Neural cell (in vitro differentiated cells): ENCODE results near the gene FEN1. TPM values are rescaled to one million over a fixed set of nuclear protein-coding genes. Genes with fewer than 3 reads are reported as not detected.

ENCODE experiments used
- H2AFZ ChIP-seq: fragments of 200-600, 300-800 bp; sonication (generic), shearing (Covaris generic); 2 replicates; pipeline ENCODE4 v1.6.0; 2014; ENCODE audit warnings: low read depth, mild to moderate bottlenecking, antibody characterized with exemption, low read length, moderate library complexity
- H3F3A ChIP-seq: fragments of 200-600 bp; shearing (Covaris generic); 2 replicates; pipeline ENCODE4 v1.6.1; 2016; ENCODE audit warnings: mild to moderate bottlenecking, moderate library complexity, mixed read lengths, antibody characterized with exemption, low read length; ENCODE audit not compliant: insufficient read depth, poor library complexity, severe bottlenecking
- H3K27ac ChIP-seq: fragments of 200-600, 300-800 bp; sonication (generic), shearing (Covaris generic); 2 replicates; pipeline ENCODE4 v1.5.1; 2014; ENCODE audit warnings: mild to moderate bottlenecking, low read length, moderate library complexity
- H3K27me3 ChIP-seq: fragments of 300-800, 200-600 bp; sonication (generic), shearing (Covaris generic); 2 replicates; pipeline ENCODE4 v1.6.0; 2014; ENCODE audit warnings: mild to moderate bottlenecking, low read depth, low read length, moderate library complexity; ENCODE audit not compliant: insufficient read depth
- H3K36me3 ChIP-seq: fragments of 300-800, 200-600 bp; sonication (generic), shearing (Covaris generic); 2 replicates; pipeline ENCODE4 v1.5.1; 2014; ENCODE audit warnings: mild to moderate bottlenecking, antibody characterized with exemption, low read length, moderate library complexity; ENCODE audit not compliant: insufficient read depth
- H3K4me2 ChIP-seq: fragments of 300-800, 200-600 bp; sonication (generic), shearing (Covaris generic); 2 replicates; pipeline ENCODE4 v1.6.0; 2014; ENCODE audit warnings: mild to moderate bottlenecking, low read length
- H3K4me3 ChIP-seq: fragments of 300-800, 200-600 bp; sonication (generic), shearing (Covaris generic); 2 replicates; pipeline ENCODE4 v1.5.1; 2014; ENCODE audit warnings: mild to moderate bottlenecking, low read length, moderate library complexity
- H3K79me2 ChIP-seq: fragments of 200-600 bp; shearing (Covaris generic); replicated peaks from 2 replicates; pipeline ENCODE4 v1.6.0; 2014; ENCODE audit warnings: mild to moderate bottlenecking, low read length, moderate library complexity; ENCODE audit not compliant: insufficient read depth
- H3K9ac ChIP-seq: fragments of 300-800, 200-600 bp; sonication (generic), shearing (Covaris generic); 2 replicates; pipeline ENCODE4 v1.6.1; 2016; ENCODE audit warnings: mild to moderate bottlenecking, low read length, mixed read lengths
- H3K9me2 ChIP-seq: fragments of 200-600 bp; shearing (Covaris generic); 2 replicates; pipeline ENCODE4 v1.6.1; 2016; ENCODE audit warnings: mild to moderate bottlenecking, low read length, mixed read lengths; ENCODE audit not compliant: insufficient read depth
- H3K9me3 ChIP-seq: fragments of 200-600, 300-800 bp; sonication (generic), shearing (Covaris generic); 2 replicates; pipeline ENCODE4 v1.6.1; 2016; ENCODE audit warnings: mild to moderate bottlenecking, mixed run types, low read length, moderate library complexity, mixed read lengths
- H4K20me1 ChIP-seq: fragments of 200-600 bp; shearing (Covaris generic); 2 replicates; pipeline ENCODE4 v1.6.1; 2016; ENCODE audit warnings: mild to moderate bottlenecking, mixed run types; ENCODE audit not compliant: insufficient read depth
- EP300 ChIP-seq: fragments of 450-650 bp; conservative IDR thresholded peaks from 2 replicates; pipeline ENCODE4 v1.6.1; 2014; ENCODE audit warnings: antibody characterized with exemption, mild to moderate bottlenecking, moderate library complexity; ENCODE audit not compliant: poor library complexity, severe bottlenecking
- EZH2 ChIP-seq: fragments of 200-600, 300-800 bp; shearing (Covaris generic), sonication (generic); IDR thresholded peaks from 2 replicates; pipeline ENCODE4 v1.6.1; 2014; ENCODE audit warnings: antibody characterized with exemption, low read length, borderline replicate concordance, mild to moderate bottlenecking; ENCODE audit not compliant: insufficient read depth, poor library complexity, severe bottlenecking
- MXI1 ChIP-seq: fragments of 450-650 bp; conservative IDR thresholded peaks from 2 replicates; pipeline ENCODE4 v1.6.1; 2014; ENCODE audit warnings: antibody characterized with exemption, mild to moderate bottlenecking; ENCODE audit not compliant: poor library complexity, severe bottlenecking
- POLR2AphosphoS5 ChIP-seq: IDR thresholded peaks from 2 replicates; pipeline ENCODE4 v1.6.1; 2012
- RAD21 ChIP-seq: fragments of 450-650 bp; conservative IDR thresholded peaks from 2 replicates; pipeline ENCODE4 v1.6.1; 2014; ENCODE audit warnings: antibody characterized with exemption, mild to moderate bottlenecking, moderate library complexity
- SMC3 ChIP-seq: fragments of 450-650 bp; conservative IDR thresholded peaks from 2 replicates; pipeline ENCODE4 v1.6.1; 2014; ENCODE audit warnings: antibody characterized with exemption, mild to moderate bottlenecking, moderate library complexity; ENCODE audit not compliant: poor library complexity
- TAF1 ChIP-seq: IDR thresholded peaks from 2 replicates; pipeline ENCODE4 v1.6.1; 2012; ENCODE audit warnings: low read depth
- polyA plus RNA-seq: library from polyadenylated mRNA; depleted of rRNA; stranded (reverse); fragments of >200 nt; gene quantifications from 2 replicates; pipeline ENCODE4 v1.2.3, GENCODE V29; 2014
- TF ChIP-seq, protein P1 (sequence below): fragments of 450-650 bp; IDR thresholded peaks from 2 replicates; pipeline ENCODE4 v1.5.1; 2014; ENCODE audit warnings: antibody characterized with exemption, mild to moderate bottlenecking, moderate library complexity; ENCODE audit not compliant: poor library complexity, severe bottlenecking
- TF ChIP-seq, protein P2 (sequence below): IDR thresholded peaks from 2 replicates; pipeline ENCODE4 v1.6.1; 2012; ENCODE audit warnings: borderline replicate concordance

Gene FEN1
- polyA plus RNA-seq, 1 donor from 2014 or later: 27.2 TPM

DNA sequence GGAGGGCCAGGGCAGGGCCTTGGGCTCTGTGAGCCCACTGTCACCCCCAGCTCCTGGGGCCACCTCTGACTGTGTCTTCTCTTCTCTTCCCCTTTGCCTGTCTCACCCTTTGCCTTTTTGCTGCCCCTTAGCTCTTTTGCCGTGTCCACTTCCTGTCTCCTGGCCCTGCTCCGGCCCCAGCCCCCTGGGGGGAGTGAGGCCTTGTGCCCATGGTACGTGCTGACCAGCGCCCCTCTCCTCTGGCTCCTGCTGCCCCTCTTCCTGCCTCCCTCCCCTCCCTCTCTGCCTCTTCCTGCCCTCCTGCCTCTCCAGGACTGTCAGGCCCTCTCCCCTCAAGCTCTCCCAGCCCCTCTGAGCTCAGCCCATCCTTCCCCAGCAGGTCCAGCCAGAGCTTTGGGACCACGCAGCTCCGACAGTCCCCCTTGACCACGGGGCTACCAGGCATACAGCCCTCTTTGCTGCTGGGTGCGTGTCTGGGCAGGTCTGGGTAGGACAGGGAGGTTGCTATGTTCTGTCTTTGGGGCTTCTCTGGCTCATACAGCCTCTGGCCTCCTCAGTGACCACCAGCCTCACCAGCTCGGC is 12.0 kb upstream of the FEN1 start:
- Histone ChIP-seq H3K79me2 (no peaks in the 10 kb centered on the region), H3K9ac (no peak overlapping the region), H3F3A (no peaks in the 10 kb centered on the region), H4K20me1 (no peaks in the 10 kb centered on the region), H3K4me3 (no peak overlapping the region), H3K27me3 (no peaks in the 10 kb centered on the region), H2AFZ (no peak overlapping the region), H3K9me3 (no peaks in the 10 kb centered on the region), H3K27ac (no peak overlapping the region), H3K36me3 (no peaks in the 10 kb centered on the region), H3K4me2 (no peak overlapping the region), H3K9me2 (no peaks in the 10 kb centered on the region)
- TF ChIP-seq EZH2 (no peak), EP300 (no peak), SMC3 (no peak), TAF1 (no peak), POLR2AphosphoS5 (no peak), RAD21 (no peak), MXI1 (no peak)
- TF ChIP-seq, protein P1, sequence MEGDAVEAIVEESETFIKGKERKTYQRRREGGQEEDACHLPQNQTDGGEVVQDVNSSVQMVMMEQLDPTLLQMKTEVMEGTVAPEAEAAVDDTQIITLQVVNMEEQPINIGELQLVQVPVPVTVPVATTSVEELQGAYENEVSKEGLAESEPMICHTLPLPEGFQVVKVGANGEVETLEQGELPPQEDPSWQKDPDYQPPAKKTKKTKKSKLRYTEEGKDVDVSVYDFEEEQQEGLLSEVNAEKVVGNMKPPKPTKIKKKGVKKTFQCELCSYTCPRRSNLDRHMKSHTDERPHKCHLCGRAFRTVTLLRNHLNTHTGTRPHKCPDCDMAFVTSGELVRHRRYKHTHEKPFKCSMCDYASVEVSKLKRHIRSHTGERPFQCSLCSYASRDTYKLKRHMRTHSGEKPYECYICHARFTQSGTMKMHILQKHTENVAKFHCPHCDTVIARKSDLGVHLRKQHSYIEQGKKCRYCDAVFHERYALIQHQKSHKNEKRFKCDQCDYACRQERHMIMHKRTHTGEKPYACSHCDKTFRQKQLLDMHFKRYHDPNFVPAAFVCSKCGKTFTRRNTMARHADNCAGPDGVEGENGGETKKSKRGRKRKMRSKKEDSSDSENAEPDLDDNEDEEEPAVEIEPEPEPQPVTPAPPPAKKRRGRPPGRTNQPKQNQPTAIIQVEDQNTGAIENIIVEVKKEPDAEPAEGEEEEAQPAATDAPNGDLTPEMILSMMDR: no peak
- TF ChIP-seq, protein P2, sequence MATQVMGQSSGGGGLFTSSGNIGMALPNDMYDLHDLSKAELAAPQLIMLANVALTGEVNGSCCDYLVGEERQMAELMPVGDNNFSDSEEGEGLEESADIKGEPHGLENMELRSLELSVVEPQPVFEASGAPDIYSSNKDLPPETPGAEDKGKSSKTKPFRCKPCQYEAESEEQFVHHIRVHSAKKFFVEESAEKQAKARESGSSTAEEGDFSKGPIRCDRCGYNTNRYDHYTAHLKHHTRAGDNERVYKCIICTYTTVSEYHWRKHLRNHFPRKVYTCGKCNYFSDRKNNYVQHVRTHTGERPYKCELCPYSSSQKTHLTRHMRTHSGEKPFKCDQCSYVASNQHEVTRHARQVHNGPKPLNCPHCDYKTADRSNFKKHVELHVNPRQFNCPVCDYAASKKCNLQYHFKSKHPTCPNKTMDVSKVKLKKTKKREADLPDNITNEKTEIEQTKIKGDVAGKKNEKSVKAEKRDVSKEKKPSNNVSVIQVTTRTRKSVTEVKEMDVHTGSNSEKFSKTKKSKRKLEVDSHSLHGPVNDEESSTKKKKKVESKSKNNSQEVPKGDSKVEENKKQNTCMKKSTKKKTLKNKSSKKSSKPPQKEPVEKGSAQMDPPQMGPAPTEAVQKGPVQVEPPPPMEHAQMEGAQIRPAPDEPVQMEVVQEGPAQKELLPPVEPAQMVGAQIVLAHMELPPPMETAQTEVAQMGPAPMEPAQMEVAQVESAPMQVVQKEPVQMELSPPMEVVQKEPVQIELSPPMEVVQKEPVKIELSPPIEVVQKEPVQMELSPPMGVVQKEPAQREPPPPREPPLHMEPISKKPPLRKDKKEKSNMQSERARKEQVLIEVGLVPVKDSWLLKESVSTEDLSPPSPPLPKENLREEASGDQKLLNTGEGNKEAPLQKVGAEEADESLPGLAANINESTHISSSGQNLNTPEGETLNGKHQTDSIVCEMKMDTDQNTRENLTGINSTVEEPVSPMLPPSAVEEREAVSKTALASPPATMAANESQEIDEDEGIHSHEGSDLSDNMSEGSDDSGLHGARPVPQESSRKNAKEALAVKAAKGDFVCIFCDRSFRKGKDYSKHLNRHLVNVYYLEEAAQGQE: no peak

DNA sequence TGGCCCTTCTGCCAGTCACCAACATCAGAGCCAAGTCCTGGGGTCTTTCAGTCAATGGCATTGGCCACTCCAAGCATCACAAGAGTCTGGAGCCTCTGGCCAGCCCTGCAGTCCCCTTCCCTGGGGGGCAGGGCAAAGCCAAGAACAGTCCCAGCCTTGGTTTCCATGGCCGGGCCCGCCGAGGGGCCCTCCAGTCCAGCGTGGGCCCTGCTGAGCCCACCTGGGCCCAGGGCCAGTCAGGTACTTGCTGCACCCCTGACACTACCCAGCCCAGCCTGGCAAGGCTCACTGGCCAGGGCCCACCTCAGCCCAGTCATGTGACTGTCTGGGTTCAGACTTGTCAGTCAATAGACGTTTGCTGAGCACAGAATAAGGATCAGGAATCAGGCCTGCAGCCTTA is 11.1 kb upstream of the FEN1 start:
- Histone ChIP-seq H3K9ac (no peak overlapping the region), H3K4me2 (no peak overlapping the region), H2AFZ (no peak overlapping the region), H4K20me1 (no peaks in the 10 kb centered on the region), H3K79me2 (no peaks in the 10 kb centered on the region), H3K27me3 (no peaks in the 10 kb centered on the region), H3K4me3 (no peak overlapping the region), H3F3A (no peaks in the 10 kb centered on the region), H3K9me2 (no peaks in the 10 kb centered on the region), H3K27ac (no peak overlapping the region), H3K9me3 (no peaks in the 10 kb centered on the region), H3K36me3 (no peaks in the 10 kb centered on the region)
- TF ChIP-seq MXI1 (no peak), TAF1 (no peak)
- TF ChIP-seq, protein P2: no peak
